CD4-positive, alpha-beta T cell (primary cell): ENCODE data around the gene LRP1B. TPM values are rescaled to one million over a fixed set of nuclear protein-coding genes. Genes with fewer than 3 reads are reported as not detected.

Source experiments
- ATAC-seq: fragments of 200-7000 bp; cut with Tn5 transposase; one replicate; pipeline ENCODE4 v1.10.0; 2022; ENCODE audit warnings: mild to moderate bottlenecking; ENCODE audit not compliant: poor library complexity
- CTCF ChIA-PET: fragments of 350-600 bp; sonication (Branson Sonifier 250); formaldehyde crosslinking; loops from one replicate; lab custom pipeline; 2021; ENCODE audit warnings: antibody characterized with exemption, inconsistent platforms; lab: Charles Lee
- POLR2A ChIA-PET: fragments of 350-600 bp; sonication (Branson Sonifier 250); formaldehyde crosslinking; loops from one replicate; lab custom pipeline; 2021; ENCODE audit warnings: antibody characterized with exemption, inconsistent platforms; lab: Charles Lee
- DNase-seq, 14 experiments: peaks; one replicate each; pipeline ENCODE4 v3.0.0-alpha.2; 2013 to 2020; ENCODE audit warnings: mixed read lengths in 2 of 14
- H3K27ac ChIP-seq, 2 donors: one replicate each; pipeline versions ENCODE4 v1.5.1 to v1.7.0; 2013; ENCODE audit warnings: low read length in 2 of 2, low read depth in 1 of 2, mild to moderate bottlenecking in 1 of 2
- H3K27me3 ChIP-seq, 2 experiments: 1 replicate in 1 of 2; 2 replicates in 1 of 2; pipeline versions ENCODE4 v1.6.1 to v1.7.0; 2013; ENCODE audit warnings: low read length in 2 of 2, control low read depth in 1 of 2, mild to moderate bottlenecking in 1 of 2, moderate library complexity in 1 of 2; ENCODE audit not compliant: insufficient read depth in 2 of 2, control insufficient read depth in 1 of 2
- H3K36me3 ChIP-seq: one replicate; pipeline ENCODE4 v1.6.1; 2013; ENCODE audit warnings: low read length, control low read depth; ENCODE audit not compliant: insufficient read depth
- H3K4me1 ChIP-seq: one replicate; pipeline ENCODE4 v1.6.1; 2013; ENCODE audit warnings: low read length, control low read depth; ENCODE audit not compliant: insufficient read depth
- H3K4me3 ChIP-seq: one replicate; pipeline ENCODE4 v1.5.1; 2013; ENCODE audit warnings: mild to moderate bottlenecking, low read length, moderate library complexity
- H3K9me3 ChIP-seq, 2 experiments: 1 replicate in 1 of 2; 2 replicates in 1 of 2; pipeline versions ENCODE4 v1.6.1 to v1.7.0; 2013; ENCODE audit warnings: low read length in 2 of 2, mild to moderate bottlenecking in 2 of 2, control low read depth in 1 of 2, moderate library complexity in 1 of 2; ENCODE audit not compliant: control insufficient read depth in 1 of 2, insufficient read depth in 1 of 2
- H3K27ac Mint-ChIP-seq: one replicate; pipeline ENCODE4 v1.8.0; 2020; ENCODE audit warnings: mixed read lengths
- H3K27me3 Mint-ChIP-seq: one replicate; pipeline ENCODE4 v1.8.0; 2021; ENCODE audit warnings: mixed read lengths
- H3K36me3 Mint-ChIP-seq: one replicate; pipeline ENCODE4 v1.8.0; 2021; ENCODE audit warnings: low read depth, mixed read lengths
- H3K4me1 Mint-ChIP-seq: one replicate; pipeline ENCODE4 v1.8.0; 2021; ENCODE audit warnings: low read depth, mixed read lengths
- H3K4me3 Mint-ChIP-seq: one replicate; pipeline ENCODE4 v1.8.0; 2020; ENCODE audit warnings: mild to moderate bottlenecking, mixed read lengths
- H3K9me3 Mint-ChIP-seq: one replicate; pipeline ENCODE4 v1.8.0; 2020; ENCODE audit warnings: mixed read lengths
- CTCF ChIP-seq: fragments of 200-600 bp; IDR thresholded peaks from one replicate; pipeline ENCODE4 v1.8.0; 2022; ENCODE audit warnings: antibody characterized with exemption, mild to moderate bottlenecking
- intact Hi-C, 2 experiments: fragments of 100-400 bp; cut with DNase I in 1 of 2; cut with micrococcal nuclease in 1 of 2; formaldehyde crosslinking; loops; one replicate each; pipeline versions ENCODE4 v1.15.1 to v1.9.0; 2023 to 2025; cut with DNase I, micrococcal nuclease
- total RNA-seq, 174 experiments: library from RNA in 2 of 174; stranded (reverse) in 2 of 174; gene quantifications; one replicate each; pipeline ENCODE4 v1.2.3 and lab custom pipeline; 2021 to 2026

The LRP1B gene
- total RNA-seq, 2 experiments from 2014 or later, result not detected

GRCh38 chr2:140203347-140203746, 1927.5 kb downstream of the LRP1B start:
- TF ChIP-seq CTCF, result no peak
- H3K4me1 ChIP-seq, result no peaks in the 10 kb centered on the region
- no peak overlapping the region for H3K27ac Mint-ChIP-seq
- no peaks in the 10 kb centered on the region for H3K36me3 ChIP-seq
- no peak overlapping the region for H3K4me3 ChIP-seq
- DNase-seq (no peak), ATAC-seq (no peak)
- H3K27ac ChIP-seq, result no peak overlapping the region
- no peaks in the 10 kb centered on the region for H3K36me3 Mint-ChIP-seq
- ChIA-PET POLR2A (no interaction called here), CTCF (no interaction called here)
- no peaks in the 10 kb centered on the region for H3K4me1 Mint-ChIP-seq
- intact Hi-C loops, result no loop called here
- no peaks in the 10 kb centered on the region for H3K9me3 ChIP-seq
- peaks cover 11% of the 10 kb centered on the region for H3K9me3 Mint-ChIP-seq
- no peaks in the 10 kb centered on the region for H3K27me3 ChIP-seq
- no peak overlapping the region for H3K4me3 Mint-ChIP-seq
- H3K27me3 Mint-ChIP-seq, result no peaks in the 10 kb centered on the region

- CTCF ChIA-PET, result no interaction called here
- intact Hi-C loops, result no loop called here
- no peaks in the 10 kb centered on the region for H3K36me3 ChIP-seq
- H3K27me3 Mint-ChIP-seq, result no peaks in the 10 kb centered on the region
- H3K4me1 ChIP-seq, result no peaks in the 10 kb centered on the region
- H3K4me1 Mint-ChIP-seq, result no peaks in the 10 kb centered on the region
- no peak overlapping the region for H3K27ac ChIP-seq
- no peaks in the 10 kb centered on the region for H3K36me3 Mint-ChIP-seq
- POLR2A ChIA-PET, result no interaction called here
- no peaks in the 10 kb centered on the region for H3K9me3 ChIP-seq
- DNase-seq (no peak), ATAC-seq (no peak)
- H3K27me3 ChIP-seq, result no peaks in the 10 kb centered on the region
- H3K27ac Mint-ChIP-seq, result no peak overlapping the region
- peaks cover 11% of the 10 kb centered on the region for H3K9me3 Mint-ChIP-seq
- no peak overlapping the region for H3K4me3 ChIP-seq
- no peak overlapping the region for H3K4me3 Mint-ChIP-seq
- TF ChIP-seq CTCF, result no peak
Measured at GRCh38 chr2:140201572-140201971, 1929.2 kb downstream of the LRP1B start.

GRCh38 chr2:140200764-140201163, 1930.1 kb downstream of the LRP1B start:
- Mint-ChIP-seq H3K36me3 (no peaks in the 10 kb centered on the region), H3K9me3 (peaks cover 11% of the 10 kb centered on the region), H3K27ac (no peak overlapping the region), H3K4me1 (no peaks in the 10 kb centered on the region), H3K4me3 (no peak overlapping the region), H3K27me3 (no peaks in the 10 kb centered on the region)
- no peaks in the 10 kb centered on the region for H3K9me3 ChIP-seq
- no peaks in the 10 kb centered on the region for H3K4me1 ChIP-seq
- TF ChIP-seq CTCF, result no peak
- no peak for DNase-seq
- ATAC-seq, result no peak
- intact Hi-C loops, result no loop called here
- no peaks in the 10 kb centered on the region for H3K36me3 ChIP-seq
- ChIA-PET CTCF (no interaction called here), POLR2A (no interaction called here)
- no peak overlapping the region for H3K4me3 ChIP-seq
- no peak overlapping the region for H3K27ac ChIP-seq
- no peaks in the 10 kb centered on the region for H3K27me3 ChIP-seq
